ENCODE data around the gene TEX44. TPM values are rescaled to one million over a fixed set of nuclear protein-coding genes. Genes with fewer than 3 reads are reported as not detected.

TEX44 gene
- total RNA-seq (2022; extraction: Qiagen RNA extraction; ENCODE audit: low read depth), result not detected in 5 replicates

DNA sequence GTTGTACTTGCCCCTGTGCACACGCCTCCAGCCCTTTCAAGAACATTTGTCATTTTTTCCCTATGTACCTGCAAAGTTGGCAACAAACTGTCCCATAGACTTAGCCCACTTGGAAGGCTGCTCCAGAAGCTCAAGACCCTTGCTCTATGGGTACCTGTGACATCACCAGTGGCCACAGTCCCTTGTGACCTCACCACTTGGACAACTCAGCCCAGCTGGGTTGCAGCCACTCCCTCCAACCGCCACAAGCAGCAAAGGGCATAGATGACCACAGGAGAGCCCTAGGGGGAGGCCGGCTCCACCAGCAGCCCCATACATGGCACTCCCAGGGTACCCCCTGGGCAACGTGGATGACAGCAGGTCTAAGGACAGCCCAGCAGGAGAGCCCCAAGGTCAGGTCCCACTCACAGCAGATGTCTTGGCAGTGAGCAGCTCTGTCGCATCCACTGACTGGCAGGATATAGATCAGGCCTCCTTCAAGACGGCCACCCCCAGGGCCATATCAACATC is at the start of gene TEX44:
TEX44 (plus strand) TSS at position 229 of the 510 bp plus-strand sequence; CDS start at position 317, 88 bp downstream.

Other genes with a start within 250 kb of the TEX44 start
- gene B3GNT7, start 197.2 kb upstream of the TEX44 start, total RNA-seq (2022; extraction: Qiagen RNA extraction; ENCODE audit: low read depth), result 1.1 to 2.3 TPM (median 1.6 TPM) in 5 replicates
- 759 to 927 TPM (median 863 TPM) in 5 replicates for gene NCL, start 128.4 kb upstream of the TEX44 start, total RNA-seq (2022; extraction: Qiagen RNA extraction; ENCODE audit: low read depth)
- 0.04 TPM in 1 of 5 replicates, not detected in the others for gene NMUR1, start 62.4 kb upstream of the TEX44 start, total RNA-seq (2022; extraction: Qiagen RNA extraction; ENCODE audit: low read depth)
- 1,489 to 1,712 TPM (median 1,584 TPM) in 5 replicates for gene PTMA, start 115.7 kb downstream of the TEX44 start, total RNA-seq (2022; extraction: Qiagen RNA extraction; ENCODE audit: low read depth)
- 19.2 to 24.1 TPM (median 23.8 TPM) in 5 replicates for gene PDE6D, start 188.4 kb downstream of the TEX44 start, total RNA-seq (2022; extraction: Qiagen RNA extraction; ENCODE audit: low read depth)
- gene COPS7B, start 193.6 kb downstream of the TEX44 start, total RNA-seq (2022; extraction: Qiagen RNA extraction; ENCODE audit: low read depth), result 33.8 to 43.8 TPM (median 41.8 TPM) in 5 replicates